ENCODE data around the gene ANXA2.
"Not testable (repeated sequence)": the region's sequence is repeated elsewhere in the genome, so short reads cannot be mapped to it uniquely, and the experiment has no call there.

Gene ANXA2

DNA sequence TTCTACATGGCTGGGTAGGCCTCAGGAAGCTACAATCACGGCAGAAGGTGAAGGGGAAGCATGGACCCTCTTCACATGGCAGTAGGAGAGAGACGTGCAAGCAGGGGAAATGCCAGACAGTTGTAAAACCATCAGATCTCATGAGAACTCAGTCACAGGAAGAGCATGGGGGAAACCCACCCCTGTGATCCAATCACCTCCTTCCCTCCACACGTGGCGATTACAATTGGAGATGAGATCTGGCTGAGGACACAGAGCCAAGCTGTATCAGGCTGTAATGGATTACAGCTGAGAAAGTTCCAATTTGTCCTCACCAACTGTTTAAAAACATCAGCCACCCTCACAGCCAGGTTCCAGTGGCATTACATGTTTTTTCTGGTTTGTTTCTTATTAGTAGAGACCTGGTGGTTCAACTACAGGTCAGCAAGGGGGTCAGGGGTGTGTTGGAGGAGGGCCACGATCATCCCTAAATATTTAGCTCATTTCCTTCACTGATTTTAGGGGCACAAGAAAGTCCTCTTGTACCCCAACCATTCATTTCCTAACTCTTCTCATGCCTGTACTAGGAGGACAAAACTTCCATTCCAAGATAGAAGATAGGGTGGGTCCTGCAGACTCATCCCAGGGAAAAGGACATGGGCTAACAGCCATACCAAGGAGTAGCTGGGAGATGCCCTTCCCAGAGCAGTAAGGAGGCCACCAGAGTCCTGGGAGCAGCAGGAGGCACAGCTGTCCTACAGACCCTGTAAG, 54.4 kb downstream of the ANXA2 start:
- peak; percentile 30 for DNase-seq (ENCODE audit: low spot score)

DNA sequence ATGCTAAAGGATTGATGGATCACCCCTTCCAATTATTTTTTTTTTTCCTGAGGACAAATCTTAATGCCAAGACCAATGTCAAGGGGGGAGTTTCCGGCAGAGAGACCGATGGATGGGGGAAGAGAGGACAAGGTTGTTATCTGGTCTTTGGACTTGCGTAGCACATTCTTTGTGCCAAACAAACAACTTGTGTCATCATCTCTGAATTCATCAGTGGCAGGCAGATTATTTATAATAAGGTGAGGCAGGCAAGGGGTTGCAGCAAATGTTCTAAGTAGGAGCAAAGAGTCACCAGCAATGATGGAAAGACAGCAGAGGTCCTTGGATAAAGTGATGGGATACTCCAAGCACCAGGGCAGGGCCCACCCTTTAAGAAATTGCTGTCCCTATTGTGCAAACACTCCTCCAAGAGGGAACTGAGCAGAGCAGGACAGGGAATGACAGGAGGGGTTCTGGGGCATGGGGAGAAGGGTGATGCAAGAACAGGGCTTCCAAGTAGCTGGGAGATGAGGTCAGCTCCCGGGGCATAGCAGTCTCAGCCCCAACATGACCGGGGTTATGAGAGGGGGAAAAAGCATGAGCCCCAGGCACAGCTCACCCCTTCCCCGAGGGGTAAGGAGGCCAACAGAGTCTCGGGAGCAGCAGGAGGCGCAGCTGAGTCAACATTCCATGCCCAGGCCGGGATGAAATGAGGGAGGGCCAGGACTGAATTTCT, 57.4 kb downstream of the ANXA2 start:
- DNase-seq (ENCODE audit: low spot score): no peak

DNA sequence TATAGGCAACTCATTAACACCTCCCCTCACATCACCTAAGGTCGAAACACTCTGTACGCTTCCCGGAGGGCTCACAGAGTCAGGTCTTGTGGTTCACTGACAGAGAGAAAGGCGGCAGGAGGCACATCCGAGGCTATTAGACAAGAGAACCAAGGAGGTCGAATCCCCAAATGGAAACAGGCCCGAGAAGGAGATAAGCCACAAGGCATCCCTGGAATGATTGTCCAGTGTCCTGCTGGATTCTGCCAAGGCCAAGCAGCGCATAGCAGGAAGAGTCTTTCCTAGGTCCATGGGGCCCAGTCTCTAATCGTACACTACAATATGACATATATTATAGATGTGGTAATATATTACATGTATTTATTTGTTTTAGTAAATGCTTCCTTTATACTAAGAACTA, 58.5 kb downstream of the ANXA2 start:
- no peak for DNase-seq (ENCODE audit: low spot score)

DNA sequence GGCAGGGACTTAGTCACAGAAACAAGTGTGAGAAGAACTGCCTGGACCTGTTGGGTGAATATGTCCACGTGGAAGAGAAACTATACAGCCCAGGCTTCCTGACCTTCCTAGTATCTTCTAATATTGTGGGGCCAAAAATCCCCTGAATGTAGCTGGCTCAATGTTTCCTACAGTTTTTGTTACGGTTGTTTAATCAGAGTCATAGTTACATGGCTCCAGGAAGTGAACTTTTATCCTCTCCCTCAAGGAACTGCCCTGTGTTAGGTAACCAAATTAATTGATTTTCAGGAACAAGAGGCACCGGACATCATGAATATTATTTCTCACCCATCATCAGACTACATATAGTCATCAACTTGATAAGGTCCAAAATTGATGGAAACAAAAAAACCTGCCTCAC, 59.0 kb downstream of the ANXA2 start:
- DNase-seq (ENCODE audit: low spot score): peak; percentile 26

DNA sequence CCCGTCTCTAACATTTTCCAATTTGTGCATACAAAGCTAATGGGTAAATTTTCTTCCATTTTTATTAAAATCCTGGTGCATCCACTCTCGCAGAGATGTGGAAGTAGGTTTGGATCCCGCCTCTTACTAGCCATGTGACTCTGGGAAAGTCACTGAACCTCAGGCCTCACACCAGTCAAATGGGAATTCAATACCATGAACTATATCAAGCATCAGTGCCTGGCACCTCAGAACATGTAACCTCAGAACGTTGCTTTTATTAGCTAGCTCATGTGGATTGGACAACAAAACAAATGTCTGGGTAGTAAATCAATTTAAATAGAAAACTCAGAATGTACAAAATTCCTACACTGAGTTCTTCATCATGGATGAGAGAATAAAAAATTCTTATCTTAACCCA, 60.7 kb downstream of the ANXA2 start:
- DNase-seq (ENCODE audit: low spot score): no peak

DNA sequence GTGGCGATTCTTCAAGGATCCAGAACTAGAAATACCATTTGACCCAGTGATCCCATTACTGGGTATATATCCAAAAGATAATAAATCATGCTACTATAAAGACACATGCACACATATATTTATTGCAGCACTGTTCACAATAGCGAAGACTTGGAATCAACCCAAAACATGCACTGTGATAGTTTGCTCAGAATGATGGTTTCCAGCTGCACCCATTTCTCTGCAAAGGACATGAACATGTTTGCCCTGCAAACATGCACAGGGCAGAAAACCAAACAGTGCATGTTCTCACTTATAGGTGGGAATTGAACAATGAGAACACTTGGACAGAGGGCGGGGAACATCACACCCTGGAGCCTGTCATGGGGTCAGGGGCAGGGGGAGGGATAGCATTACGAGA, 62.5 kb downstream of the ANXA2 start:
- DNase-seq (ENCODE audit: low spot score): not testable (repeated sequence)

DNA sequence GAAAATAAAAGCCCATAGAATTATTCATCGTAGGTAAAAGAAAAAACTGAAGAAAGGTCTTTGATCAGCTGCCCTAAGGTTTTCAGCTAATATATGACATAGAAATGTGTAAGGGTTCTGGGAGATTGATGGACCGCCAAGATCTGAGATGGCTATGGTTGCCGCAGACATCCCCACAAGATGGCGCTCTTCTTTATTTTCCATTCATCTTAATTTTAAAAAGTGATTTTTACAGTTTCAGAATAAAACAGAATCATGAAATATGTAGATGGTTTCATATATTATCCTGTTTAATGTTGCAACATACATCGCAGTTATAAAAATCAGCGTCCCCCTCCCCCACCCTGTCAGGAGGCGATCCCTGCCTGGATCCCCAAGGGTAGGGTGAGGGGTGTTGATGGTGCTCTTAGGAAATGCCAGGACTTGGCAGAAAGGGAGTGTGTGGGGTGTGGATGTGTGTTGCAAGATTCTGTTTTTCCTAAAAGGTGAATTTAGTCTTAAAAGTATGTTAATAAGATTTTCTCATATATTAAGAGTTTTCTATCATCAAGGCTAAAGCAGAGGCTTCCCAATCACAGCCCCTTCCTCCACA, 68.8 kb downstream of the ANXA2 start:
- peak; percentile 32 for DNase-seq (ENCODE audit: low spot score)

DNA sequence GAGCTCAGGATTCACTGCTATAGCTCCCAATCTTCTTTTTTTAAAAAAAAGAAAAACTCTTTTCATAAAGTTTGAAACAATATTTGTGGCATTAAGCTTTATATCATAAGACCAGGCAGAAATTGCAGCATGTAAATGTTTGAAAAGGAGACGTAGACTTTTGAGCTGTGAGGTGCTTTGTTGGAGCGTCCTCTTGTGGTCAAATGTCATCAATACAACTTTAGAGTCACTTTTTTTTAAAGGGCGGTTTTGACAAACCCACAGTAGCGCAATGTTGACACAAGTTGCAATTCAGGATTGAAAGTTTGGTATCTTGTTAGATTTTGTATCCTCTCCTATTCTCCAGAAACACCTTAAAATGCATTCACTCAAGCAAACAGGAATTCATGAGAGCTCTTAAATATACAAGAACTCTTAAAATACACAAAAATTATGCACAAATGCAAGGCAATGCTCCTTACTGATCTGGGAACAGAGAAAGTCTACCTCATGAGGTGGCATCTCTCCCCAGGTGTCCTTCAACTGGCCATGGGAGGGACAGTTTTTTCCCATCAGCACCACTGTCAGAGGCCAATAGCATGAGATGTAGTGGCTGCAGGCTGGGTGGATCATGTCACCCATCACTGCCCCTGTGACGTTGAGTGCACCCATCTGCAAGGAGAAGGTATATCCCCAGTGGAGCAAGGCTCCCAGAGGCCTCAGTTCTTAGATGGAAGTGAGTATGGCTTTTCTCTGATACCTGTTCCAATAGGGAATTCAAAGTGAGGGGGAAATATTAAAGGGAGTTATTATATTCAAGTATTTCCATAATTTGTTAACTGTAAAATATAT, 70.7 kb downstream of the ANXA2 start:
- DNase-seq (ENCODE audit: low spot score): peak; percentile 65

DNA sequence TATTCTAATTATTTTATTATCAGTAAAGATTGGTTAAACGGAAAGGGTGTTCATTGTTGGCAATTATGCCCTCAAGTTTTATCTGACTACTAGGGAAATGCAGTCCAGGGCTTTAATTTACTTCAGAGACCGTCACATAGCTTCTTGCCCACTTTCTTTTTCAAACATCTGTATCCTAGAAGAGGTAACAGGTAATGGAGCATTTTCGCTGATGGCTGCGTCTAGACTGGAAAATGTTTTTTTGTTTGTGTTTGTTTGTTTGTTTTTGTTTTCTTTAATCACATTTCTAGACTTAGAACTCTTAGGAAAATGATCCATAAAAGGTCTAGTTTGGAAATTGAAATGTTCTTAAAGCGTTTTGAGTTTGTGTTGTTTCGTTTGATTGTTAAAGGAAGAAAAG, 71.4 kb downstream of the ANXA2 start:
- no peak for DNase-seq (ENCODE audit: low spot score)

DNA sequence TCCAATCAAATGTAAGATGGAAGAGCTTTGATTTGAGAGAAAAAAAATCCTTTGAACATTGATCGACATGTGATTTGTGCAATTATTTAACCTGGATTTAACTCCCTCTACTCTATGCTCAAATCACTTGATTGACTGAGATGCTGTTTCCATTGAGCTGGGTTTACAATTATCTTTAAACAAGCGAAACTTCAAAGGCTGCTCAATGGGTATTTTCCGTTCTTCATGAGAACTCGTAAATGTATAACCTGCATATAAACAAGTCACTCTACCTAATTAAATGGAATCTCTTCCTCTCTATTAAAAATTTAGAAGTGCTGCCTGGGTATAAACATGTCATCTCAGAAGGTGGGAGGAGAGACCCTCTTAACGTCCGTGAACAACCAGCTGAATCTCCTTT, 71.9 kb downstream of the ANXA2 start:
- no peak for DNase-seq (ENCODE audit: low spot score)

DNA sequence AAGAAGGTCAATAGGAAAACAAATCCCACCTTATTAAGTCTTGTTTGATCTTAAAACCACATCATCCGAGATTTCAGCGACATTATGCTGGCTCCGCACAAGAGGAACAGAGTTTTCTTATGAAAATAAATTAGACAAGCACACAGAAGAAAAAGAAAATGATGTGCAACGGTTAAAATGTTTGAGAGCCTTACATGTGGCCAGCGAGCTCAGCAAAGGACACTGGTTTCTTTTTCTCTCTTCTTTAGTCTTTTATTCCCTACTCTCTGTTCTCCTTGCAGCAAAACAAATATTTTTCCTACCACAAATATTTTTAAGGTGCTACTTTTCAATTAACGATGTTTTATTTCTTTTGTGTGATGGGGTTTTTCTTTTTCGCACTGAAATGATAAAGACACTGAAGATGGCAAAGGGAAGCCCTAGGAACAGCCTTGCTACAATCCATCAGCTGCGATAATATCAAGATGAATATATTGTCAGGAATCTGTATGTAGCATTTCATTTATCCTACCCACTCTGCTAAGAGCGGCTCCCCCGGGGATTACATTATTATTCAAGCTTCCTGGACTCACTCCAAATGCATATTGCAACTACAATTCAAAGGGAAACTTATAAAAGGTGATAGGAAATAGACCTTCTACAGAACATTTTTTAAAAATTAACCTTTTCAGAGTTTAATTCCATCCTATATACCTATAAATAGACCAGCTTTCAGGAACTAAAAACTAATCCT, 72.9 kb downstream of the ANXA2 start:
- DNase-seq (ENCODE audit: low spot score): no peak

DNA sequence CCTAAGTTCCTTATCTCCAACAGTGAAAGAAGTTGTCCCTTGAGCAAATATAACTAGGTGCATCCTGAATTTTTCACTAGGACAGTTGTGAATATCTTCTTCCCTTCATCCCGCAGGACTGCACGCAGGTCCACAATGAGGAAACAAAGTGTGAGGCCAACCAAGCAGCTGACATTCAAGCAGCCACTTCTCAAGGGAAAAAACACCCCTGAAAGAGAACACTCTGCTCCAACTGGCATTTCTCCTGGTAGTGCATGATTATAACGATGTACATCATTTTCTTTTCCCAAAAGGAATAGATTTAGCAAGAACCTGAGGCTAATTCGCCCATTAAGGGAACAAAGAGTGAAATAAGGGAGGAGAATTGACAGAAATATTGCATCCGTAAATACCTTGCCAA, 74.5 kb downstream of the ANXA2 start:
- no peak for DNase-seq (ENCODE audit: low spot score)

DNA sequence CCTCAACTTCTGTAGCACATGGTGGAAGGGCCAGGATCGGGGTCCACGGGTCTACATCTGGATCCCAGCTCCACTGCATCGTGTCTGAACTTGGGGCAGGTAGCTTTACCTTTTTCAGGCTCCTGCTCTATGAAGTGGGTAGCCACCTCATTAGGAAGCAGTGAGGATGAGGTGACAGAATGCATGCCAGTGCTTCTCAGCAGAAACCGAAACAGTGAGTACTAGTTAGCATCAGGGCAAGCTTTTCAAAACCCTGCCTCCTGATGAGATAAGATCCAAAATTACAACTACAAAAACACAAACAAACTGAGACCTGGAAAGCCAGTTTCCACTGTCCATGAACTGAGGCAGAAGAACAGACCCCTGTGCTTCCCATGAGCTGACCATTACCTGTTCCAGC, 77.4 kb downstream of the ANXA2 start:
- DNase-seq (ENCODE audit: low spot score): no peak

DNA sequence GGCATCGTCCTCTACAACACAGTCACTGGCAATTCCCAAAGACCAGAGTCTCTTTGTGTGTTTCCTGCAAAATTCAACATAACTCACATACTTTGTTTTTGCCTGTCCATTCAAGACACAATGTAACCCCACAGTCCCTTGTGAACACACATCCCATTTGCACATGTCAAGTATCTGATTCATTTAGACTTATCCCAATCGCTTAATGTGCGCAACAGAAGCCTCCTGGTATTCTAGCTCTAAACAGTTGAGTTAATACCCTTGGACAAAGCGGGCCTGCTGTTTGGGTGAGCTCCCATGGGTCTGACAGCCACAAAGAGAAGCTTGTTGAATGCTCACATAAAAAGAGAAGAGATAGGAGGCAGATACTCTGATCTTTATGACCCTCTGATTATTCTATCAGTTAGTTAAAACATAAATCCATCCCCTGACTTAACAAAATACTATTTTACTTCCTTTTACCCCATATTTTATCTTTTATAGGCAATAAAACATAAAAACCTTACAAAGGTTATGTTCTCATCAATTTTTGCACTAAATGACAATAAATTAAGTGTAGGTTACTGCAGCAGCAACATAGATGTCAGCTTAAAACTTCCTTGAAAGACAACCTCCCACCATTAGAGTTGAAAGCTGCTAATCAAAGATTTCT, 79.4 kb downstream of the ANXA2 start:
- no peak for DNase-seq (ENCODE audit: low spot score)

DNA sequence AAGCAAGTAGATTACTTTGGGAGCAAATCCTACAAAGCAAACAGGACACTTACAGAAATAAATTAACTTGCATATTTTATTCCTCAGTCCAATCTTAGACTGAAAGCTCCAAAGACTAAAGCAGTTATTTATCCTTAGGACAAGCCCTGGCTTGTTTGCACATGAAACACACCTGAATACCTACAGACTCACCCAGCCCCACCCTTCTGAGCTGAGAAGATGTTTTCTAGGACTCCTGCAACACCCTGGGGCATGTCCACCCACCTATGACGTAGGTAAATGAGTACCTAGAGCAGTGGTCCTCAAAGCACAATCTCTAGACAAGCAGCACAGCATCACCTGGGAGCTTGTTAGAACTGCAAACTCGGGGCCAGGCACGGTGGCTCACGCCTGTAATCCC, 80.8 kb downstream of the ANXA2 start:
- DNase-seq (ENCODE audit: low spot score): no peak

DNA sequence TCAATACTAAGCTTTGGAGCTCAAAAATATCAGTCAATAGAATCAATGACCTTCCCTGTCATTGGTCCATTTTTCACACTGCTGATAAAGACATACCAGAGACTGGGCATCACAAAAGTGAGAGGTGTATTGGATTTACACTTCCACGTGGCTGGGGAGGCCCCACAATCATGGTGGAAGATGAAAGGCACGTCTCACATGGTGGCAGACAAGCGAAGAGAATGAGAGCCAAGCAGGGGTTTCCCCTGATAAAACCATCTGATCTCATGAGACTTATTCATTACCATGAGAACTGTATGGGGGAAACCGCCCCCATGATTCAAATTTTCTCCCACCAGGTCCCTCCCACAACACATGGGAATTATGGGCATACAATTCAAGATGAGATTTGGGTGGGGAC, 81.9 kb downstream of the ANXA2 start:
- DNase-seq (ENCODE audit: low spot score): no peak

DNA sequence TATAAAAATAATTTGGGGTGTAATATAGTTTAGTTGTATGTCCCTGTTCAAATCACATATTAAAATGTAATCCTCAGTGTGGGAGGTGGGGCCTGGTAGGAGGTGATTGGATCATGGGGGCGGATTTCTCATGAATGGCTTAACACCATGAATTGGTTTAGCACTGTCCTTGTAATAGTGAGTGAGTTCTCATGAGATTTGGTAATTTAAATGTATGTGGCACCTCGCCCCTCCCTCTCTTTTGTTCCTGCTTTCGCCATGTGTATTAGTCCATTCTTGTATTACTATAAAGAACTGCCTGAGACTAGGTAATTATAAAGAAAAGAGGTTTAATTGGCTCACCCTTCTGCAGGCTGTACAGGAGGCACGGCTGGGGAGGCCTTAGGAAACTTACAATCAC, 83.9 kb downstream of the ANXA2 start:
- no peak for DNase-seq (ENCODE audit: low spot score)

DNA sequence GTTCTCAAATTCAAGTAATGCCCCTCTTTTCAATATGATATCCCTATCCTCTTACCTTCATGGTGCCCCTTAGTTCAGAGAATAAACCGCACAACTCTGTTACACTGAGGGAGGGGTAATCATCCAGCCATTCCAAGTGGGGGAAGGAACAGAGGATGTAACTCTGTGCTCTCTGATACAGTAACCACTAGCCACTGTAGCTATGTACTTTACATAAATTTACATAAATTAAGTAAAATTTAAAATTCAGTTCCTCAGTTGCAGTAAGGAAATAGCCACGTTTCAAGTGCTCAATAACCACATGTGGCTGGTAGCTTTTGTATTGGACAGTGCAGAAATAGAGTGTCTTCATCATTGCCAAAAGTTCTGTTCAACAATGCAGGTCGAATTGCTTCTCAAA, 90.8 kb downstream of the ANXA2 start:
- no peak for DNase-seq (ENCODE audit: low spot score)

DNA sequence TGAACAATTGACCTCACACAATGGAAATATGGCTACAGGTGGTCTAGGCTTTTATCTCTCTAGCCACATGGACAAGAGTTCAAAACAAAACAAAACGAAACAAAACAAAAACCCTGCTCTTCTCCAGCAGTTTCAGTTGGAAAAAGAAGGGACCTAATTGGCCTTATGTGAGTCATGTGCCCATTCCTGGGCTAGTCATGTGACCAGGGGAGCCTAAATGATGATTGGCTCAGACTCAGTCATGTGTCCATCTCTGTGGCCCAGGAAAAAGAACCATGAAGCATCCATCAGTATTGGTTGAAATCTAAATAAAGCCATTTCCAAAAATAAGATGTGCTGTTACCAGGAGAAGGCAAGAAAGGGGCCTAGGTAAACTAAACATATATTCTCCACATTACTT, 96.8 kb downstream of the ANXA2 start:
- no peak for DNase-seq (ENCODE audit: low spot score)

DNA sequence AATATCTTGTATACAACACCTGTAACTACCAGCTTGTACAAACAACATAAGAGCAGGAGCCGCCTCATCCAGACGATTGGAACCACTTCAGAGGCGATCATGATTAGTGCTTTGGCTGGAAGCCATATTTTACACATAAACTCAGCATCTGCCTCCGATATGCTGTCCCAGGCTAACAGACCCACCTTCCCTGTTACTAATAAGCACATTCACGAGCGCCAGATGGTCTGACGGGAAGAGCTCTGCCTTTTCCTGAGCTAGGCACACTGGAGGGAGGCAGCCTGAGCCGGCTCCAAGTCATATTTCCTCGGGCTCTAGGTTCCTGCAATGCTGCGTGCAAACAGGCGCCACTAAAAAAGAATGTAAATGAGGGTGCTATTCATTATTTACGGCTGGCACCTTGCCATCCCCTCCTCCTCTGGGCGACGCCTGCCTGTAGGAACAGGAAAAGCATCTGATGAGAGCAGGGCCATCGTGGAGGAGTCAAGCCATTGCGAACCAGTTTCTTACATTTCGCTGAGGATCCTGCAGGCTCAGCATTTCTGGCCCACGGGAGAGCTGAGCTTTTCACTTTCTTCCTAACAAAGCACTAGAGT, 98.2 kb downstream of the ANXA2 start:
- peak; percentile 43 for DNase-seq (ENCODE audit: low spot score)

Data from kidney tubule cell (primary cell).